AG09319 (cell line): ENCODE data around the gene ADRA2B.
A peak's percentile ranks its signal among the peaks of the same experiment; 100 is the strongest.

Experiments
- DNase-seq: peaks from one replicate; pipeline ENCODE4 v3.0.0-alpha.2; 2010; ENCODE audit warnings: low read depth; ENCODE audit errors: extremely low read depth
- TF ChIP-seq, protein P1 (sequence below): IDR thresholded peaks from 2 replicates; pipeline ENCODE4 v1.5.1; 2011; ENCODE audit warnings: low read depth, mild to moderate bottlenecking, inconsistent platforms, low read length, moderate library complexity

The ADRA2B gene

GRCh38 chr2:96063116-96063899 is 53.1 kb downstream of the ADRA2B start:
- peak; percentile 5 for DNase-seq
- TF ChIP-seq, protein P1, sequence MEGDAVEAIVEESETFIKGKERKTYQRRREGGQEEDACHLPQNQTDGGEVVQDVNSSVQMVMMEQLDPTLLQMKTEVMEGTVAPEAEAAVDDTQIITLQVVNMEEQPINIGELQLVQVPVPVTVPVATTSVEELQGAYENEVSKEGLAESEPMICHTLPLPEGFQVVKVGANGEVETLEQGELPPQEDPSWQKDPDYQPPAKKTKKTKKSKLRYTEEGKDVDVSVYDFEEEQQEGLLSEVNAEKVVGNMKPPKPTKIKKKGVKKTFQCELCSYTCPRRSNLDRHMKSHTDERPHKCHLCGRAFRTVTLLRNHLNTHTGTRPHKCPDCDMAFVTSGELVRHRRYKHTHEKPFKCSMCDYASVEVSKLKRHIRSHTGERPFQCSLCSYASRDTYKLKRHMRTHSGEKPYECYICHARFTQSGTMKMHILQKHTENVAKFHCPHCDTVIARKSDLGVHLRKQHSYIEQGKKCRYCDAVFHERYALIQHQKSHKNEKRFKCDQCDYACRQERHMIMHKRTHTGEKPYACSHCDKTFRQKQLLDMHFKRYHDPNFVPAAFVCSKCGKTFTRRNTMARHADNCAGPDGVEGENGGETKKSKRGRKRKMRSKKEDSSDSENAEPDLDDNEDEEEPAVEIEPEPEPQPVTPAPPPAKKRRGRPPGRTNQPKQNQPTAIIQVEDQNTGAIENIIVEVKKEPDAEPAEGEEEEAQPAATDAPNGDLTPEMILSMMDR: peak; percentile 31
